ENCODE data around the gene FRMD4A. TPM values are rescaled to one million over a fixed set of nuclear protein-coding genes. Genes with fewer than 3 reads are reported as not detected.

FRMD4A gene
- total RNA-seq, 1 experiment from 2014 or later = 60.8 TPM

Small RNAs within 50 kb of the gene (small RNA-seq; reads per million reads assigned to genes)
- not detected for gene RNA5SP301
